ENCODE results near the gene MEF2A.
A peak's percentile ranks its signal among the peaks of the same experiment; 100 is the strongest.

The MEF2A gene

DNA sequence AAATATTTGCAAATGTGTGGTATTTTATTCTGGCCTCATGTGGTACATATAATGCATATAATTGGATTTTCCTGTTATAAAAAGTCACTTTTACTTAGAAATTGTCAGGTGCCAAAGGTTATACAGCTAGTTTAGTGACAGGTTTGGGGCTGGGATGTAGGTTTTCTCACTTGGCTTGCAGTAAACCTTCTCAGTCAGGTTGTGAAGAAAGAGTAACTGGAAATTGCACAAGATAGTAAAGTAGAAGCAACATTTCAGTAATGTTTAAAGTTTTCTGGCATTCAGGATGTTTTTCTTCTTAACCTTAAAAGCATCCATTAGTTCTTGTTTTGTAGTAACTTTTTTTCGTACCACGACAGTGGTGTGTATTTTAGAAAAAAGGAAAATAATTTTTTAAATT lies 53.9 kb downstream of the MEF2A start:
- no peak overlapping the region for H3K4me3 ChIP-seq (replicated peaks in 1 of 2; ENCODE audit: low read depth in 2 of 2, low read length in 2 of 2)
- DNase-seq (ENCODE audit: low read depth in 2 of 2) = peak; percentile 42 to 49
- TF ChIP-seq, protein P1, sequence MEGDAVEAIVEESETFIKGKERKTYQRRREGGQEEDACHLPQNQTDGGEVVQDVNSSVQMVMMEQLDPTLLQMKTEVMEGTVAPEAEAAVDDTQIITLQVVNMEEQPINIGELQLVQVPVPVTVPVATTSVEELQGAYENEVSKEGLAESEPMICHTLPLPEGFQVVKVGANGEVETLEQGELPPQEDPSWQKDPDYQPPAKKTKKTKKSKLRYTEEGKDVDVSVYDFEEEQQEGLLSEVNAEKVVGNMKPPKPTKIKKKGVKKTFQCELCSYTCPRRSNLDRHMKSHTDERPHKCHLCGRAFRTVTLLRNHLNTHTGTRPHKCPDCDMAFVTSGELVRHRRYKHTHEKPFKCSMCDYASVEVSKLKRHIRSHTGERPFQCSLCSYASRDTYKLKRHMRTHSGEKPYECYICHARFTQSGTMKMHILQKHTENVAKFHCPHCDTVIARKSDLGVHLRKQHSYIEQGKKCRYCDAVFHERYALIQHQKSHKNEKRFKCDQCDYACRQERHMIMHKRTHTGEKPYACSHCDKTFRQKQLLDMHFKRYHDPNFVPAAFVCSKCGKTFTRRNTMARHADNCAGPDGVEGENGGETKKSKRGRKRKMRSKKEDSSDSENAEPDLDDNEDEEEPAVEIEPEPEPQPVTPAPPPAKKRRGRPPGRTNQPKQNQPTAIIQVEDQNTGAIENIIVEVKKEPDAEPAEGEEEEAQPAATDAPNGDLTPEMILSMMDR (IDR thresholded peaks at IDR 0.05; ENCODE audit: low read depth, low read length) = no peak

DNA sequence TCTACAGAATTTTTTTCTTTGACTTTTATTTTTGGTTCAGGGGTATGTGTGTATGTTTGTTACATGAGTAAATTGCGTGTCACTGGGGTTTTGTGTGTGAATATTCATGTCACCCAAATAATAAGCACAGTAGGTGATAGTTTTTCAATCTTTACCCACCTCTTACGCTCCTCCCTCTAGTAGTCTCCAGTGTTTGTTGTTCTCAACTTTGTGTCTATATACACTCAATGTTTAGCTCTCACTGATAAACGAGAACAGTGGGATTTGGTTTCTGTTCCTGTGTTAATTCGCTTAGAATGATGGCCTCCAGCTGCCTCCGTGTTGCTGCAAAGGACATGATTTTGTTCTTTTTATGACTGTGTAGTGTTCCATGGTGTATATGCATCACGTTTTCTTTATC lies 54.4 kb downstream of the MEF2A start:
- no peak for DNase-seq (ENCODE audit: low read depth in 2 of 2)
- no peak overlapping the region for H3K4me3 ChIP-seq (replicated peaks in 1 of 2; ENCODE audit: low read depth in 2 of 2, low read length in 2 of 2)
- TF ChIP-seq, protein P1 (IDR thresholded peaks at IDR 0.05; ENCODE audit: low read depth, low read length) = no peak

DNA sequence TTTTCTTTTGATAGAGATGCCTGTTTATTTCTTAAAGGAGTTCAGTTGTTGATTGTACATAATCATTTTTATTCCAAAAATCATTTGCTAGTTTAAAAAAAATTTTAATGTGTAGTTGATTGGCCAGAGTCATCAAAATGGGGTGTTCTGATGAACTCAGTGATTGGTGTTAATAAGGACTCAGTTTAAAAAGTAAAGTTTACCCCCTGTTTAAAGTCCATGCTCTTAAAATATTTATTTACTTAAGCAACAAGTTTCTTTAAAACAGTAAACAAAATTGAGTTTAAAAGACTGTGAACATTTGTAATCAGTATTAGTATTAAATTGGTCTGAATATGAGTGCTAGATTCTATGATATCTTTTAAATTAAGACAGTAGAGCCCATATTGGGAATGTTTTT lies 56.0 kb downstream of the MEF2A start:
- H3K4me3 ChIP-seq (replicated peaks in 1 of 2; ENCODE audit: low read depth in 2 of 2, low read length in 2 of 2) = no peak overlapping the region
- no peak for DNase-seq (ENCODE audit: low read depth in 2 of 2)
- TF ChIP-seq, protein P1 (IDR thresholded peaks at IDR 0.05; ENCODE audit: low read depth, low read length) = no peak

DNA sequence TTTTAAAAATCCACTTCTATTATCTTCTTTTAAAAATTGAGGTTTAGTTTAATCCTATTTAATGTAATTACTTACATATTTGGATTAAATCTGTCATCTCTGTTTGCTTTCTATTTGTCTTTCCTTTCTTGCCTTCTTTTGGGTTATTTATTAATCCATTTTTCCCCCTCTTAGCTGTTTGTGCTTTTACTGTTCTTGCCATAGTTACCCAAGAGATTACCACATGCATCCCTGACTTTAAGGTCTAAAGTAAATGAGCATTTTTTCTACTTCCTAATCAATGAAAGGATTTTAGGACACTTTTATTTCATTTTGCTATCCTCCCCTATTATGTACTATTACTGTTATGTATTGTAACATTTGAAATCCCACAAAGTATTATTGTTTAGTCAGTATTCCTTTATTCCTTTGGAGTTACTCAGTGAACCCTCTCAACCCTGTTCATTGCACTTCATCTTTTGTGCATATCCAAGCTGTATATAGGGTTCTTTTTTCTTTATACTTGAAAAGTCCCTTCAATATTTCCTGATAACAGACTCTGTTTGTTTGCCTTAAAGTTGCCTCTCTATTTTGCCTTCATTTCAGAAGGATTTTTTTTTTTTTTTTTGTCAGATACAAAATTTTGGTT lies 62.7 kb downstream of the MEF2A start:
- TF ChIP-seq, protein P1 (IDR thresholded peaks at IDR 0.05; ENCODE audit: low read depth, low read length) = no peak
- DNase-seq (ENCODE audit: low read depth in 2 of 2) = no peak
- H3K4me3 ChIP-seq (replicated peaks in 1 of 2; ENCODE audit: low read depth in 2 of 2, low read length in 2 of 2) = no peak overlapping the region

DNA sequence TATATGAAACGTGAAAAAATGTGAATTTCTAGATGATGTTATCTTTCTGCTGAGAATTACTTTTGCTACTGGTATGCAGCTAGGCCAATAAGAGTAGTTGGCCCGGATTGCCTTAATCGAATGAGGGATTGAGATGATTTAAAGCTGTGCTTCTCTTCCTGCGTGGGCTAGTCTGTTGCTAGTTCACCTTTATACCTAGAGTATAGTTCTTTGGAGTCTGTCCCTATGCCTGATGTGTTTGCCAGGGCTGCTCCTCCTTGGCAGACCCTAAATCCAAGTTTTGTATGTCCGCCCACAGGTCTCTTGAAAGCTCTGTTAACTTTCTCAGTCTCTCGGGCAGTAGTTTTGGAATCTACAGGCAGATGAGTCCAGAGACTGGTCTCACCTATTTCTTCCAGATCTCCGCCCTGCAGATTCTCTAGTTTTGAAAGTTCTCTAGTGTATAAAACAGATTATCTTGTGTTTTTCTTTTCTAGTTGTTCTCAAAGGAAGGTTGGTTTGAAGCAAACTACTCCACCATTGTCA lies 64.9 kb downstream of the MEF2A start:
- DNase-seq (ENCODE audit: low read depth in 2 of 2) = no peak
- H3K4me3 ChIP-seq (replicated peaks in 1 of 2; ENCODE audit: low read depth in 2 of 2, low read length in 2 of 2) = no peak overlapping the region
- TF ChIP-seq, protein P1 (IDR thresholded peaks at IDR 0.05; ENCODE audit: low read depth, low read length) = no peak

DNA sequence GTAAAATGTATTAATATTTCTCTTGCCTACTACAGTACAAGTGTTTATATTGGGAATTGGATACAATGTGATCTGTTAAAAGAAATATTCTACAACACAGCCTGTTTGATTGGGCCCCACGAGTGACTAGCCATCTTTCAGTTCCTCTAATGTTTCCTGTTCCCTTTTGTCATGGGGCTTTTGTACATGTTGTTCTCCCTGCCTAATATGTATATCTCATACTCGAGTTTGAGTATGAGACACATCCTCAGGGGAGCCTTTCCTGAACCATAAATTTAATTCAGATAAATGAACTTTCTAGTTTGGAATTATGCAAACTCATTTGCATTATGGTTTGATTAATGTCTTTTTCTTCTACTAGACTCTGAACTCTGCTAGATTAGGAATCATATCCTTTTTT lies 65.5 kb downstream of the MEF2A start:
- no peak overlapping the region for H3K4me3 ChIP-seq (replicated peaks in 1 of 2; ENCODE audit: low read depth in 2 of 2, low read length in 2 of 2)
- peak in 1 of 2 donors; percentile 41 for DNase-seq (ENCODE audit: low read depth in 2 of 2)
- TF ChIP-seq, protein P1 (IDR thresholded peaks at IDR 0.05; ENCODE audit: low read depth, low read length) = no peak

DNA sequence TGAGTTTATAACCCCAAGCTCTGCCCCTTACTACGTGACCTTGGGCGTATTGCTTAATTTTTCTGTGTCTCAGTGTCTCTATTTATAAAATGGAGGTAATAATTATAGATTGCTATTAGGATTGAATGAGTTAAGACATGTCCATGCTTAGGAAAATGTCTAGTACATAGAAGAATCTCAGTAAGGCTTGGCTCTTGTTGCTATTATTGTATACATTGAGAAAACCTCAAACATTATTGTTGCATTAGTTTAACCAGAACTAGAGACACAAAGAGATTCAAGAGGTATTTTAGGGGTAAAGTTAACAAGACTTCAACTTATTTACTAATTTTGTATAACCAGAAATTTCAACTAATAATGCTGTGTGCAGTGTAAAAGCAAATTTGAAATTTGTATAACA lies 66.7 kb downstream of the MEF2A start:
- DNase-seq (ENCODE audit: low read depth in 2 of 2) = no peak
- TF ChIP-seq, protein P1 (IDR thresholded peaks at IDR 0.05; ENCODE audit: low read depth, low read length) = no peak
- H3K4me3 ChIP-seq (replicated peaks in 1 of 2; ENCODE audit: low read depth in 2 of 2, low read length in 2 of 2) = no peak overlapping the region

Data from cardiac fibroblast (primary cell).